ENCODE results near the gene TWIST2.

Gene TWIST2

DNA sequence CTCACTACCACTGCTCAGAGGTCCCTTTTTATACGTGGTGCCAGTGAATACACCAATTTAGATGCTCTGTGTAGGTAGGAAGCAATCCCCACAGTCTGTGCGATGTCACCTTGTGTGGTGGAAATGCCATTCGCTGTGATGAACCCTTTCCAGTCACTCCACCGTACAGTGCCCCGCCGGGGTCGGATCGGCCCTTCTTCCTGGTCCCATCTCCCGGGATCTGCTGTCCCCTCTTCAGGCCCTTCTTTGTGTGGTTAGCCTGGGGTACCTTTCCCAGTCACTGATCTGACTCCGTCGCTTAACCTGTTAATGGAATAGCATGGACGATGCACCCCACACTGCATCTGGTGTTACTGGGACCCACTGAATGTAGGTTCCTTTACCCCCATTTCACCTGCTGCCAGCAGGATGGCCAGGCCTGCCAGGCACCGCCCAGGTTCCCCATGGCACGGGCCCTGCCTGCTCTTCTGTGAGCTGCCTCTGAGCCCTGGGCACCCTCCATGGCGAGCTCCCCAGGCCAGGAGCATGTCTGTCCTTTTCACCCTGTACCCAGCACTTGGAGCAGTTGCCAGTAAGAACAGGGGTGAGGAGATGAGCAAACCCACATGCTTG, 18.0 kb downstream of the TWIST2 start:
- TF ChIP-seq, protein P1, sequence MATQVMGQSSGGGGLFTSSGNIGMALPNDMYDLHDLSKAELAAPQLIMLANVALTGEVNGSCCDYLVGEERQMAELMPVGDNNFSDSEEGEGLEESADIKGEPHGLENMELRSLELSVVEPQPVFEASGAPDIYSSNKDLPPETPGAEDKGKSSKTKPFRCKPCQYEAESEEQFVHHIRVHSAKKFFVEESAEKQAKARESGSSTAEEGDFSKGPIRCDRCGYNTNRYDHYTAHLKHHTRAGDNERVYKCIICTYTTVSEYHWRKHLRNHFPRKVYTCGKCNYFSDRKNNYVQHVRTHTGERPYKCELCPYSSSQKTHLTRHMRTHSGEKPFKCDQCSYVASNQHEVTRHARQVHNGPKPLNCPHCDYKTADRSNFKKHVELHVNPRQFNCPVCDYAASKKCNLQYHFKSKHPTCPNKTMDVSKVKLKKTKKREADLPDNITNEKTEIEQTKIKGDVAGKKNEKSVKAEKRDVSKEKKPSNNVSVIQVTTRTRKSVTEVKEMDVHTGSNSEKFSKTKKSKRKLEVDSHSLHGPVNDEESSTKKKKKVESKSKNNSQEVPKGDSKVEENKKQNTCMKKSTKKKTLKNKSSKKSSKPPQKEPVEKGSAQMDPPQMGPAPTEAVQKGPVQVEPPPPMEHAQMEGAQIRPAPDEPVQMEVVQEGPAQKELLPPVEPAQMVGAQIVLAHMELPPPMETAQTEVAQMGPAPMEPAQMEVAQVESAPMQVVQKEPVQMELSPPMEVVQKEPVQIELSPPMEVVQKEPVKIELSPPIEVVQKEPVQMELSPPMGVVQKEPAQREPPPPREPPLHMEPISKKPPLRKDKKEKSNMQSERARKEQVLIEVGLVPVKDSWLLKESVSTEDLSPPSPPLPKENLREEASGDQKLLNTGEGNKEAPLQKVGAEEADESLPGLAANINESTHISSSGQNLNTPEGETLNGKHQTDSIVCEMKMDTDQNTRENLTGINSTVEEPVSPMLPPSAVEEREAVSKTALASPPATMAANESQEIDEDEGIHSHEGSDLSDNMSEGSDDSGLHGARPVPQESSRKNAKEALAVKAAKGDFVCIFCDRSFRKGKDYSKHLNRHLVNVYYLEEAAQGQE (IDR thresholded peaks at IDR 0.05; ENCODE audit: insufficient read depth in 1 of 2, low read depth in 2 of 2, low read length in 2 of 2), result no peak
- no peak for TF ChIP-seq TAF1 (IDR thresholded peaks at IDR 0.05; ENCODE audit: borderline replicate concordance, insufficient read depth, low read length)
- no peak for TF ChIP-seq FOXP2 (optimal IDR thresholded peaks at IDR 0.05; ENCODE audit: borderline replicate concordance, extremely low read depth, extremely low read length, insufficient read depth)
- TF ChIP-seq POLR2AphosphoS5 (IDR thresholded peaks at IDR 0.05; ENCODE audit: low read depth, low read length), result no peak
- TF ChIP-seq SIN3A (IDR thresholded peaks at IDR 0.05; ENCODE audit: borderline replicate concordance, insufficient read depth, low read length), result no peak

DNA sequence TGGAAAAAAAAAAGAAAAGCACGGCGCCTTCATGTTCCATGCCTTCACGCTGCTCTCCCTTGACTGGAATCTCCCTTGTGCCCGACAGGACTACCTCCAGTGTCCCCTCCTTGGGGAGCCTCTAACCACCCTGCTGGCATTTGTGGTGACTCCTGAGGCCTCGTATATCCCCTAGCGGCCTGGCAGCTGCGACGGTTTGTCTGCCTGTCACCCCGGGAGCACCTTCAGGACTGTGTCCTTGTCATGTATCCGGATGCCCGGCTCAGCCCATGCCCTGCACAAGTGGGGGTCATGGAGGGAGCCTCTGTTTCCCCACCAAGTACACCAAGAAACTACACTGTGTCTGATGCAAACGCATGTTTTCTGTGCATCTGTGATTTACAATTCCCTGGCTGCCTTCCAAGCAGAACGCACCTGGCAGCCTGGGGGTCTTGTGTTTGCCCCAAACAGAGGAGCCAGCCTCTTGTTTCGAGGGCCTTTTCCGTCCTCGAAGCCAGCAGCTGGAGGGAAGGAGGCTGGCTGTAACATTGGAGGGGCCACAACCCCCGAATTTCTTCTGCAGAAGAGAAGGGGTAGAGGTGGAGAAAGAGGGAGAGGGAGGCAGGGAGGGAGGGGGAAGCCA, 18.9 kb downstream of the TWIST2 start:
- TF ChIP-seq POLR2AphosphoS5 (IDR thresholded peaks at IDR 0.05; ENCODE audit: low read depth, low read length) (no peak), FOXP2 (optimal IDR thresholded peaks at IDR 0.05; ENCODE audit: borderline replicate concordance, extremely low read depth, extremely low read length, insufficient read depth) (no peak), TAF1 (IDR thresholded peaks at IDR 0.05; ENCODE audit: borderline replicate concordance, insufficient read depth, low read length) (no peak), SIN3A (IDR thresholded peaks at IDR 0.05; ENCODE audit: borderline replicate concordance, insufficient read depth, low read length) (no peak)
- TF ChIP-seq, protein P1 (IDR thresholded peaks at IDR 0.05; ENCODE audit: insufficient read depth in 1 of 2, low read depth in 2 of 2, low read length in 2 of 2), result no peak

DNA sequence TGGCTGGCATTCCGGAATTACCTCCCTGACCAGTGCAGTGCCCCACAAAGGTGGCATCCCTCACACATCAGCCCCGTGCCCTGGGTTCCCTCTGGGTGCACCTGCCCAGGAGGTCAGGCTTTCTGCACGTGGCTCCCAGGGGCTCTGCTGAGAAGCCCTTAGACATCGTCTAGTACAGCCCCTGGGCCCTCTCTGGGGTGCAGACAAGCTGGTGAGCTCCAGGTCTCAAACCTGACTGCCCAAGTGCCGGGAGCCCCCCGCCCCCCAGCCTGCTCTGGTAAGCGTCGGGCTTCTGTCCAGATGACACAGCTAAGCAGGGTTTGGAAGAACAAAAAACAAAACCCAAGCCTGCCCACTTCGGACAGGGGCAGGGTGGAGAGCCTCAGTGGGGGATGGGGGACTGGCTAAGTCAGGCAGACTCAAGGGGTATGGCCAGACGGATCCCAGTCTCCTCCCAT, 20.2 kb downstream of the TWIST2 start:
- no peak for TF ChIP-seq TAF1 (IDR thresholded peaks at IDR 0.05; ENCODE audit: borderline replicate concordance, insufficient read depth, low read length)
- no peak for TF ChIP-seq FOXP2 (optimal IDR thresholded peaks at IDR 0.05; ENCODE audit: borderline replicate concordance, extremely low read depth, extremely low read length, insufficient read depth)

DNA sequence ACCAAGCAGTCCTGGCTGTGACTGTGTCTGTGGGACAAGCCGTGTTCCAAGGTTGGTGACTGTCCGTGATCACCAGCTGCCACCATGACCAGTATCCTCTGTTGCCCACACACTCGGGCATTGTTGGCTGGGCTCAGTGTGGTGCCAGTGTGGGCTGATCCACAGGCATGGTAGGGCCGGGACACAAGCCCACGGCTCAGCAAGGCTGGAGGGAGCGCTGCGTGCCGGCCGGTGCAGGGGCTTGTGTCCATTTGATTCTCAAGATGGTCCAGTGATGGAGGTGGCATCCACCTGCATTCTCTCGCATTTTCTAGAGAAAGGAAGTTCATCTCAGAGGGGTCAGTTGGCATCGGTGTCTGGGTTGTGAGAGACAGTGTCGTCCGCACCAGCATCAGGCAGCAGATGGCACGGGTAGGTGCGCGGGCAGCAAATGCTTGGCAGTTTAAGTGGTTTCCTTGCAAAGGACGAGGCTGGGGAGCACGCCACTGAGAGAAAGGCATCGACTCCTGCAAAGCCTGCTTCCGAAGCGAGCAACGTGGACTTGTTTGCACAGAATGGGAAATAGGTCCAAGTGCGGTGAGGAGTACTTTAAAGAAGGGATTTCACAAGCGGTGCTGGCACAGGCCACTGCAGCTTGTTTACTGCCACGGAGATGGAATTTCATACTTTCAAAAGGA, 20.9 kb downstream of the TWIST2 start:
- no peak for TF ChIP-seq FOXP2 (optimal IDR thresholded peaks at IDR 0.05; ENCODE audit: borderline replicate concordance, extremely low read depth, extremely low read length, insufficient read depth)
- TF ChIP-seq, protein P1 (IDR thresholded peaks at IDR 0.05; ENCODE audit: insufficient read depth in 1 of 2, low read depth in 2 of 2, low read length in 2 of 2), result no peak

DNA sequence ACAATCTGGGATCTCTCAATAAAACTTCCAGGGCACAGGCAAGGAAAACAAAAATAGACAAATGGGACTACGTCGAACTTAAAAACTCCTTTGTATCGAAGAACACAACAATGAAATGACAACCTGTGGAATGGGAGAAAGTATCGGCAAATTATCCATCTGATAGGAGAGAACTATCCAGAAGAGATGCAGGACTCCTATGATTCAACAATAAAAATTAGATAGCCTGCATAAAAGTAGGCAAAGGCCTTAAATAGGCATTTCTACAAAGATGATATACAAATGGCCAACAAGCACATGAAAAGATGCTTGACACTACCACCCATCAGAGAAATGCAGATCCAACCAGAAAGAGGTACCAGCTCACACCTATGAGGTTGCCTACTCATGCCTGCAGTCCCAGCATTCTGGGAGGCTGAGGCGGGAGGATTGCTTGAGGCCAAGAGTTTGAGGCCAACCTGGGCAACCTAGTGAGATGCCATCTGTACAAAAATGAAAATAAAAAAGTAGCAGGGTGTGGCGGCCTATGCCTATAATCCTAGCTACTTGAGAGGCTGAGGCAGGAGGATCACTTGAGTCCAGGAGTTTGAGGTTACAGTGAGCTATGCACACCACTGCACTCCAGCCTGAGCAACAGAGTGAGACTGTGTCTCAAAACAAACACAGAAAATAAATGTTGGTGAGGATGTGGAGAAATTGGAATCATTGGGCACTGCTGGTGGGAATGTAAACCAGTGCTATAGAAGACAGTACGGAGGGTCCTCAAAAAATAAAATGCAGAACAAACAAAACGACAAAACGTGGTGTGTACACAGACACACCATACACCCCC, 21.6 kb downstream of the TWIST2 start:
- TF ChIP-seq, protein P1 (IDR thresholded peaks at IDR 0.05; ENCODE audit: insufficient read depth in 1 of 2, low read depth in 2 of 2, low read length in 2 of 2), result no peak
- TF ChIP-seq FOXP2 (optimal IDR thresholded peaks at IDR 0.05; ENCODE audit: borderline replicate concordance, extremely low read depth, extremely low read length, insufficient read depth) (no peak), POLR2AphosphoS5 (IDR thresholded peaks at IDR 0.05; ENCODE audit: low read depth, low read length) (no peak), TAF1 (IDR thresholded peaks at IDR 0.05; ENCODE audit: borderline replicate concordance, insufficient read depth, low read length) (no peak), SIN3A (IDR thresholded peaks at IDR 0.05; ENCODE audit: borderline replicate concordance, insufficient read depth, low read length) (no peak)
